UCSD-AML1 (cell line): ENCODE data around the gene ILDR1.

Source experiments
- DNase-seq: peaks from one replicate; lab custom pipeline; 2025; ENCODE audit not compliant: unreplicated experiment; lab: John Stamatoyannopoulos, UW

Gene ILDR1

DNA sequence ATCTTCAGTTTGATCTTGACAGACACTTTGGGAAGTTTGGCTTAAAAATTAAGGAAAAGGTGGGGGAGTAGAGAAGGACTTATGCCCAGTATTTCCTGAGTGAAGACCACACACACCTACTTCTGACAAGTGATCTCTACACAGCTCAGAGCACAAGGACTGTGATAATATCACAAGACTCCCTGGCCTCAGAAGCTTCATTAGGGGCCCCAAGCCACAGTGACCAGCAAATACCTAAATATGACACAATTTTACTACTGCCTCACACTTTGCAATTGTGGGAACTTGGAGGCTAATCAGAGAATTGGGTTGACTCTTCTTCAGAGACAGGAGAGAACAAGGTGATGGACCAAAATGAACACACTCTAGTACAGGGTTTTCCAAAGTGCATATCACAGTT is 2.6 kb downstream of the ILDR1 start:
- no peak for DNase-seq

DNA sequence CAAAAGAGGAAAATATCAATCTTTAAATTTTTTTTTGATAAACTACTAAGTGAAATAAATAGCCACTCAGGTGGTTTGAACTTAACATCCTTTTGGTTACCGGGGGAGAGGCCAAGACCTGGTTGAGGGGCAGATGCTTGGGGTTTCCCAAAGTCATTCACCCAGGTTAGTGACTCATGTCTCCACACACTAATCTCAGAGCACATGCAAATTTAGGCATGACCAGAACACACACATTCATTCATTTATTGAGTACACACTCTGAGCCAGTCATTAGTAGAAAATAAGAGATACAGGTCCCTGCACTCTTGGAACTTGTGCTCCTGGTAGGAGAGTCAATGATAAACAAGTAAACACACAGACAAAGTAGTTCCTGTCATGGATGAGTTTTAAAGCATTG is 7.3 kb downstream of the ILDR1 start:
- DNase-seq: no peak

DNA sequence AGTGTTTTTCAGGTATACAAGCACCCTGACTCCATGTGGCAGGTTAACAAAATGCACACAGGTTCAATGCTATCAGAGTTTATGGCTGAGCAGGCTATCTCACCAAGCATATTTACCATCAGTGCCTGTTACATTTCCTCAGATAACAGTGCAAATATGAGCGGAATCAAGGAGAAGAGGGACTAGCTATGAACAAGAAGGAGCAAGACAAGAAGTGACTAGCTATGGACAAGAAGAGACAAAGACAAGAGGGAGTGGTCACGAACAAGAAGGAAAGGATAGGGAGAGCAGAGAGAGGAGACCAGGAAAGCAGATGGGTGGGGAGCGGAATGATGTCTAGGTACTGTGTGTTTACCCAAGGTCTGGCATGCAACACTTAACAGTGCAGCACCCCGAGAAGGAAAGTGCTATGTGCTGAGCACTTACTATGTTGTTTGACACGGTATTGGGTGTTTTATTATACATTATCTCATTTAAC is 8.6 kb downstream of the ILDR1 start:
- DNase-seq: no peak

DNA sequence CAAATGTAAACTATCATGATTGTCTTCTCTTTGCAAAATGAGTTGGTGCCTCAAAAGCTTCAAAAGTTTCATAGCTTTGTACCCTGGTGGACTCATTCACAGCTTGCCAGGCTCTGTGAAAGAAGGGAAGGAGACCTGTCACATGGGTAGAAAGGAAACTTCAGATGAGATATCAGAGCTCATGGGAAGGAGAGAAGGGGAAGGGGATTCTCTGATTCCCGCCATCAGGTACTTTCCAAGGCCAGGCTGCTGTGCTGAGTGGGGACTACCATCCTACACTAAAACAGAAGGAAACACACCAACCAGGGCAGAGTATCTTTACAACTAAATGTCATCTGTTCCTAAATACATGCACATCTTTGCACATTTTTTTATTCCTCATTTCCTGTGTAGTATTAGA is 9.2 kb downstream of the ILDR1 start:
- no peak for DNase-seq

DNA sequence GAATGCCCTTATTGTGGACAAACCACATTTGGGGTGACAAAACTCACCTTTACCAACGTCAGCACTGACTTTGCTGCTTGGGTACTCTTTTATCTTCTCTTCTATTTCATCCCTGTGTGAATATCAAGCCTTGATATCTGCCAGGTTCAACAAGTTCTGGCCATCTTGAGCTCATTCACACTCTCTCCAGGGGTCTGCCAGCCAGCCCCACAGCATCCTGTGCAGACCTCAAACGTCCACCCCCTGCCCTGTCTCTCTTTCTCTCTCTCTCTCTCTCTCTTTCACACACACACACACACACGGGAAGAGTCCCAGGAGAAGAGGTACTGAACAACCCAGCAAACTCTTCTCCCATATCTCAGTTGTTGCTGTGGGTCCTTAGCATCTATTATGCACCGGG is 10.7 kb downstream of the ILDR1 start:
- no peak for DNase-seq

DNA sequence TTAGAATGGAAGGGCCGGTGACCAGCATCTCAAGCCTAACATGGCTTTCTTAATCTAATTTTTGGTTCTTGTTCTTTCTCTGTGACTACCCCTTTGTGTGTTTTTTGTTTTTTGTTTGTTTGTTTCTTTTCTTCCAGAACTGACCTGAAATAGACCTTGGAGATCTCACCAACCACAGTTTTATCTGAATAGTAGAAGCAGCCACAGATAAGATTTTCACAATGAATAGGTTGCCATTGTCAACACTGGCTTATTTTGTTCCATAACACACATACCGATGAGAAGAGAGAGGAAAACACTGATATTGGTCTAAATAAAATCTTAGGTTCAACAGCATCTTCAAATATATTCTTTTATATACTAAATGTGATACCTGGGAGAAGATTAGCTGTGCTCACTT is 11.5 kb downstream of the ILDR1 start:
- DNase-seq: no peak

DNA sequence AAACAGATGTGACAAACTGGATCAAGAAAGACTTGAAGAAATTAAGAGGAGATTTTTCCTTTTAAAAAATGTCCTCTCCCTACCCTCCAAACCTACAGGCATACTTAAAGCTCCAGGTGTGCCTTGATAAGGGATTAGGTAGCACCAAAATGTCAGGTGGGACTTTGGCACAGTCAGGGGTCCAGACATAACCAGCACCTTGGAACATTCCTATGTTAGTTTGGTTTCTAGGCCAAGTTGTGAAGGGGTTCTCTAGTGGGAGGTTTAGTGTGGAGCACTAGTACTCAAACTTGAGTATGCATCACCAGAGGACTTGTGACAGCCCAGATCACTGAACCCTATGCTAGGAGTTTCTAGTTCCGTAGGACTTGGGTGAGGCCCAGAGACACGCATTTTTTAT is 13.9 kb downstream of the ILDR1 start:
- no peak for DNase-seq

DNA sequence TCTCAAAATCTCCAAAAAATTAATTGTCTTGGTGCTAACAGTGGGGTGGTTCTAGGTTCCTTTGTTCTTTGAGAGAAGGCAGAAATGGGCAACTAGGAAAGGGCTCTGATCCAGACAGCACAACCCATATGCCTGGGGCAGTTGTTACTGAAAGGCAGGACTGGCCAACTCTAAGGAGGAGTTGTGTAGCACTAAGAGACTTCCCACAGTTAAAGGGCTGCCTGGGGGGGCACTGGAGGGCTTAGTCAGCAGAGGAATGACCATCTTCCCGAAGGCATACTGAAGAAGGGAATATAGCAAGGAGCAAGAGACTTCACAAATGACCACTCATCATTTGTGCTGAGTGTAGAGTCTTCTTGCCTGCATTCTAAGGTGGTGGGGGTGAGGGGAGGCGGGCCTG is 15.8 kb downstream of the ILDR1 start:
- DNase-seq: no peak

DNA sequence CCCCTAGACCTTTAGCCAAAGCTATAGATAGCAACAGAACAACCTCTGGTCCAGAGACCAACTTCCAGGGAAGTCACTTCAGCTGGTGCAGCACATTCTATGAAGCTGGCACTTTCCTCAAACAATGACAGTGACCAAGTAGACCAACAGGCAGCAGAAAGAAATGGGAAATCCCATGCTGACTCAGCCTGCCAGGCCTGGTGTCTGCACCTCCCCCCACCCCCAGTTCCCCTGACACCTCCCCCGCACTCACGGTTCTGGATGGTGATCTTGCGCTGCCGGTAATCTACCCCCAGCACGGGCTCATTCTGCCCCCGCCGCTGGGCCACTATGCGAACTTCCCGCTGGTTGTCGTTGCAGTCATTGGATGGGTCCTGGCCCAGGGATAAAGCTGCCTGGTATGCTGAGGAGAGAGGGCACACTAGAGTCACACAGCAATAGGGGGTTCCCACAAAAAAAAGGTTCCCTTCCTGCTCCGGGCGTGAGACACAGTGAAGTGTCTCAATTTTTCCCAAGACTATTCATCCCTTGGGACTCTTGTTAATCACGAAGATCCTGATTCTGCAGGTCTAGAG is 17.0 kb downstream of the ILDR1 start:
- peak; percentile 26 for DNase-seq

DNA sequence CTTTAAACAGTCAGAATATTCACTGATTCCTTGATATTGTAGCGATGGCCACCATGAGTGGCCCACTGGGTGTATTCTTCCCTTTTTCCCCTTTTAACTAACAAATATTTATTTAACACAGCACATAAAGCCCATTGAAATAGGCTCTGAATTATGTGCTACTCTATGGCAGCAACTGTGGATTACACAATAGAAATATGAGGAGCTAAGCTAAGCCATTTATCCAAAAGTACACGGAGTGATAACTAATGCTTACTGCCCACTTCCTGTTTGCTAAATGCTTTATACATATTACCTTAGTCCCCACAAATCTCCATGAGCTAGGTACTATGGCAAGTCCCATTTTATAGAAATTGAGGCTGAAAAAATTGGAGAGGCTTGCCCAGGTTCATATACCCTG is 17.9 kb downstream of the ILDR1 start:
- DNase-seq: no peak

DNA sequence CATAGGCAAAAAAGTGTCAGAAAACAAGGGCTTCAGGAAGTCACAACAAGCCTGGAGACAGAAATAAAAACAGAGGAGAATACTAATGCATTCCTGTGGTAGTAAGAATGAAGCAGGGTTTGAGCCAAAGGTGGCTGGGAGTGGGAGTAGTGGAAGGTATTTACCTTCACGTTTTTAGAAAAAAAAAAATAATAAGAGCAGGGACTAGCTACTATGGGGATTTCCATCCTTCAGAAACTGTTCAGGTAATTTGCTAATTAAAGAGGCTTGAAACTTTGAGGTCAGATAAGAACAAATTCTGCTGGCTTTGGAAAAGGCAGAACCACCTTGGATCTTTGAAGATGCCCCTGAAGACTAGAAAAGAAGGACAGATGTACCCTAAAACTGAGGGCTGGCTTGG is 18.4 kb downstream of the ILDR1 start:
- DNase-seq: no peak

DNA sequence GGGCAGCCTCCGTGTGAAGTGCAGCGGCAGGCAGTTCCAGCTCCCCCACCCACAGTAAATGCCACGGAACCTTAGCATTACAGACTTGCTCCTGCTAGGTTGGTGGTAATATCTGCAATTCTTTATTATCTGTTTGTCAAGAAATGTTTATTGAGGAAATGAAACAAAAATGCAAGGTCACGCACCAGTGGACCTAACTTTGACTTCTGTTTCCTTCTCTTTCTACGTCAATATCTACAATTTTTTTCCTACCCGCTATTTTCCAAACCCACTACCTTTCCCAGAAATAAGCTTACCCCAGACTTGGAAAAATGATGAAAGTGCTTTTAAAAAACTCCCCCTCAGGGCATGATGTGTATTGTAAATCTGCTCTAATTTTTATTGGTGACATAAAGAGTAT is 18.9 kb downstream of the ILDR1 start:
- peak; percentile 29 for DNase-seq

DNA sequence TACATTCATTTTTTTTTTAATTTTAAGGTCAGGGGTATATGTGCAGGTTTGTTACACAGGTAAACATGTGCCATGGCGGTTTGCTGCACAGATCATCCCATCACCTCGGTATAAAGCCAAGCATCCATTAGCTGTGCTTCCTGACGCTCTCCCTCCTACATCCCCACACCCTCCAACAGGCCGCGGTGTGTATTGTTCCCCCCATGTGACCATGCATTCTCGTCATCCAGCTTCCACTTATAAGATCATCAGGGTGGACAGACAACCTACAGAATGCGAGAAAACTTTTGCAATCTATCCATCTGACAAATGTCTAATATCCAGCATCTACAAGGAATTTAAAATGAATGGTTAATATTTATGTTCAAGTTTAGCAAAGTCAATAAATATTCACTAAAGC is 19.4 kb downstream of the ILDR1 start:
- DNase-seq: no peak

DNA sequence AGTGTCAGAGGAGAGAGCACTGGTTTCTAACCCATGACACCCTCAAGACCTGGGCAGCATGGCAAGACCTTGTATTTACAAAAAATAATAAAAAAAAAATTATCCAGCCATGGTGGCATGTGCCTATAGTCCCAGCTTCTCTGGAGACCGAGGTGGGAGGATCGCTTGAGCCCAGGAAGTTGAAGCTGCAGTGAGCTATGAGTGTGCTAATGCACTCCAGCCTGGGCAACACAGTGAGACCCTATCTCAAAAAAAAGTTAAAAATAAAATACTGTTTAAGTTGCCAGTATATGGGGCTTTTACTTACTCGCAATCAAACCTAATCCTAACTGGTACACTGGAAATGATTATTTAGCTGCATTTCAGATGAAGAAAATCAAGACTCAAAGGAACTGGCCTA is 20.2 kb downstream of the ILDR1 start:
- no peak for DNase-seq

DNA sequence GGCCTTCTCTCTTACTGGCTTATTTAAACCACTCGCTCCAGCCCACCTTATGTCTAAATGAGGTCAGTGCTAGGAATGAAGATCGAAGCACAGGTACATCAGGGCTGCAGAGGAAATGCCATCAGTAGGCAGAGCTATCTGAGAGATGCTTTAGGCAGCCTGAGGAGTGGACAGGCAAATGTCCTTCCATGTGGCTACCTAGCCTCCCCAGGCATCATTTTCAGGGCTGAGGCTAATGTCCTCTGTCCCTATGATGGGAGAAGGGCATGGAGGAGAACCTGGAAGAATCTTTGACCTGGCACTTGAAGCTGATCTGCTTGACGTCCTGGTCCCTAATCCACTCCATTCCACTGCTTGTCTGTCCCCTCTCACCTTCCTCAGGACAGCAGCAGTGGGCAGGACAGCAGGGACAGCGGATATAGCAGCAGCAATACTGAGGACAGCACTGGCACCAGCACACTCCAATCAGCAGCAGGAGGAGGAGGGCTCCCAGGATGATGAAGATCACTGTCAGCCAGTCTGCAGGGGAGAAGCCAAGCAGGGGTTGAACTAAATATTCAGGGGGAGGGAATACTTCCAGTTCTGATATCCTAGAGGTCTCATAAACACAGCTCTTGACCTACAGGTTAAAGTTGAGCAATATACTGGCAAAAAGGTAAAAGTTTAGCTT is 21.0 kb downstream of the ILDR1 start:
- no peak for DNase-seq

DNA sequence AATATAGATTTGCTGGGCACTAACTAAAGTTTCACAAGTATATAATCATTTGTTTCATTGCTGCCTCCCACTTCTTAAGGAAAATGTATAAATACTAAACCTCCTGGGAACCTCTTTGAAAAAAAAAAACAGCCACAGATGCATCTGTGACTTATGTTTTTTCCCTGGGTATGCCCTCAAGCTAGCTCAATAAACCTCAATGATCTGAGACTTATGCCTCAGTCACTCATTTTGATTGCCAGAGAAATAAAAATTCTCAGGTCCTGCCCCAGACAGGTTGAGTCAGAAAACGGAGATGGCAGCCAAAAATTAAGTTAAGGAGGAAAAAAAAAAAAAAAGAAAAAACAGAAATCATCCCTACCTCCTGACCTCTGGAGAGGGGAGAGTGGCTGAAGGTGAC is 22.1 kb downstream of the ILDR1 start:
- DNase-seq: no peak

DNA sequence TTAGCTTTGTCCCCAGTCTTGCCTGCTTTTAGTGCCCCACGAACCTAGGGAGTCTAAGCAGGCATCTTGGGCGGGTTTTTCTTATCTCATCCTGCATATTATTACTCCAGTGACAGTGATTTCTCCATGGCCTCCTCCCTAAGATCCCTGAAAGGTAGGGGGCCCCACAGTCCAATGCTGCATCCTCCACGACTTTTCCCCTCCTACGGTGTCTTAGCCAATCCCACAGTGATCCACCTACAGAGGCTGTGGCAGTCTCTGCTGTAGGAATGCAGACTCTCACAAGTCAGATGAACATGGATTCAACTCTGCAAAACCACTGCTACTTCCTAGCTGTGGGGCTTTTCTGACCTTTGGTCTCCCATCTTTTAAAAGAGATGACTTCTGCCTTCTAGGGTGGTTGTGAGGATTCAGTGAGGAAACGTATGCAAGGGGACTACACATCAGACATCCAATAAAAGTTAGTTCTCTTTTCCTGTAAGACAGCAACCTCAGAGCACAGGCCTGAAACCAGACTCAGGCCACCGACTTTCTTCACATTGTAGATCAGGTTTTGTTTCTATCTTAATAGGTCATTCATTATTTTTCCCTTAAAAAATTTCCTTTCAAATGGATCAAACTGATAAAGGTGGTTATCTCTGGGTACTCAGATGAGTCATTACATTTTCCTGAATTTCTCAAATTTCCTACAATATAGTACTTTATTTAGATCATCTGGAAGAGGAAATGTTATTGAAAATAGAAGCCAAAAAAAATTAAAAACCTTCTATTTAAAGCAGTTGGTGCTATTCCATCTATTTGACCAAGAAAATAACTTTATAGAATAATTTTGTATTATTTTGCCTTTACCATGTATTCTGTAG is 23.2 kb downstream of the ILDR1 start:
- DNase-seq: peak; percentile 18

DNA sequence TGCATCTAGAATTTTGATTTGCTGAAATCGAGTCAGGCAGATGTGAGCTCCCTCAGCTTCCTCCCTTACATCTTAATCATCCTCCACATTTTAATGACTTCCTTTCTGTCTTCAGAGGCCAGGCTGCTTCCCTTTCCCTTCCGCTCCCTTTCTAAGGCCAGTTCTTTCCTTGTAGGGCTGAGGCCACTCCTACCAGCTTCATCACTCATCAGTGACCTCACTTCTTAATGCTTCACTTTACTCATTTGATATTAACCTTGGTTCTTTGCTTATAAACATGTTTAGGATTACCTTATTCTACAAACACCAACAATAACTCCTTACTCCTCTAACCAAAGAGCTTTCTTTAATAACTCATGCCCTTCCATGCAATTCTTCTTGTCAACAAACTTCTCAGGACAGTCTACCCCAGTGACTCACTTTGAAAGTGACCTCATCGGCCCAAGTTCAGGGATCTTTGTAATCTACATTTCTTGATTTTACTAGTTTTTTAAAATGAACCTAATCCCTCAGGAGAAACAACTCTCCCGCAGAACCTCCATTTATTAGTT is 23.9 kb downstream of the ILDR1 start:
- peak; percentile 49 for DNase-seq

DNA sequence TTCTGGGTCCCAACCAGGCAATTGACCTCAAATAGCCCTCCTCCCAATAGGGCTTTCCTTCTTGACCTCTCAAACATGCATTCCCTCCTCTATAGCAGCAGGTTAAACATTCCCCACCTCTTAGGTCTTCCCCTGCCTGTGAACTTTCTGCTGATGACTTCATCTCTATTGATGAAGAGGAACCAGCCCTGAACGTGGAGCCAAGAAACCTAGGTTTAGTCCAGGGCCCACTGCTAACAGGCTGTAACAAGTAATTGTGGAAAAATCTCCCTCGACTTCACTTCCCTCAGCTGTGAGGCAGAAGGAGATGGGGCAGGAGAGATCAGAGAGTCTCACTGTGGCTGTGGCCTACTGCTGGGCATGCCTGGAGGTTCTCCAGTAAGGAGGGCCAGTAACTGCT is 24.7 kb downstream of the ILDR1 start:
- DNase-seq: no peak

DNA sequence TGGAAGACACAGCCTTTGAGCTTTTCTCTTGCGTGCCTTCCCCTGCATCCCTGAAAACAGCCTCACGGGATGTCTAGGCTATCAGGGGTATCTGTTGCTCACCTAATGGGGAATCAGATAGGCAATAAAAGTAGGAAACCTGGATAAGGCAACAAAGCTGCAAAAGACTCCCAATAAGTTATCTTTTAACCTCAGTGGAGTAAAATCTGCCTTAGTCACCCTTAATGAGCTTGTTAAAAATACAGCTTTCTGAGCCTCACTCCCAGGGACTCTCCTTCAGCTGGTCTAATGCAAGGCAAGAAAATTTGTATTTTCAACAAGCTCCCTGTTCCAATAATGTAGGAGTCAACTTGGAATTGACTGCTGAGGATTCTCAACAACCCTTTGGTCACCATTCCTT is 25.6 kb downstream of the ILDR1 start:
- no peak for DNase-seq

DNA sequence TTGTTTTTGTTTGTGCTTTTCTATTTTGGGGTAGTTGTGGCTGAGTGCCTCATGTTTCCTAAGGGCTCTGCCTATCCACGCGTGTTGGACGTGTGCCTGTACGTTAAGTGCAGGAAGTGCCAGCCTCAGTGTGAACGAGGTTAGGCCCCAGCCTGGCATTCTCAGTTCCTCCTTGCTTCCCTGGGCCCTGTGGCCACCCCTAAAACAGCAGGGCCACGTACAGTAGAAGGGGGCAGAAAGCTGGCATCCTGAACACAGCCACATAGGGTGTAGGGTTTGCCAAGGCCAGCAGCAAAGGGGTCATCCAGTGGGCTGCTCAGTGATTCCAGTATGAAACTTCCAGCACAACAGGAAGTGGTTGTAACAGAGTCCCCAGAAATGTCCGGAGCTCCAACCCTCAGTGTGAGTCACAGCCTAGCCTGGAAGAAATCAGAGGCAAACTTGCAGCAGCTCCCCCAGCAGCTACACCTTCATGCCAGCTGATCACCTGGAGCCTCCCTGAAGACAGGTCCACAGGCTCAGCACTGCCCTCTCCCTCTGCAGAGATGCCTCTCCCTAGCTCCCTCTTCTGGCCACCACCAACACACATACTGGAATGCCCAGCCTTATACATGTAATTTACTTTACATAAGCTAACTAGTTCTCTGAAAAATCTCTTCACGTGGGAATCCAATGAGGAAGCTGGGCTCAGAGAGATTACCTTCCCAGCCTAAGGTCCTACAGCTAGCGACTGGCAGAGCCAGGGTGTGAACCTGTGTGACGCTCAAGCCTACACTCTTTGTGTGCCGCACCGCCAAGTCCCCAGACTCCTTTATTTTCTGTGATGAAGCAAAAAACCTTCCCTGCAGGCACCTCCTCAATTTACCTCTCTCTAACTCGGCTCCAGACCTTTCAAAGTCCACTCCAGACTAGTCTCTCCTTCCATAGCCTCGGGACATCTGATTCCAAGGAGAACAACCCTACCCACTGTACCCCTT is 26.6 kb downstream of the ILDR1 start:
- DNase-seq: peak; percentile 80
